HG02938 (cell line): Measurements from ENCODE around the gene UCK2.

Experiments
- ATAC-seq: cut with Tn5 transposase; IDR thresholded peaks from one replicate; pipeline ENCODE4 v1.9.1; 2021; ENCODE audit warnings: mild to moderate bottlenecking, moderate library complexity; ENCODE audit not compliant: unreplicated experiment

Gene UCK2

DNA sequence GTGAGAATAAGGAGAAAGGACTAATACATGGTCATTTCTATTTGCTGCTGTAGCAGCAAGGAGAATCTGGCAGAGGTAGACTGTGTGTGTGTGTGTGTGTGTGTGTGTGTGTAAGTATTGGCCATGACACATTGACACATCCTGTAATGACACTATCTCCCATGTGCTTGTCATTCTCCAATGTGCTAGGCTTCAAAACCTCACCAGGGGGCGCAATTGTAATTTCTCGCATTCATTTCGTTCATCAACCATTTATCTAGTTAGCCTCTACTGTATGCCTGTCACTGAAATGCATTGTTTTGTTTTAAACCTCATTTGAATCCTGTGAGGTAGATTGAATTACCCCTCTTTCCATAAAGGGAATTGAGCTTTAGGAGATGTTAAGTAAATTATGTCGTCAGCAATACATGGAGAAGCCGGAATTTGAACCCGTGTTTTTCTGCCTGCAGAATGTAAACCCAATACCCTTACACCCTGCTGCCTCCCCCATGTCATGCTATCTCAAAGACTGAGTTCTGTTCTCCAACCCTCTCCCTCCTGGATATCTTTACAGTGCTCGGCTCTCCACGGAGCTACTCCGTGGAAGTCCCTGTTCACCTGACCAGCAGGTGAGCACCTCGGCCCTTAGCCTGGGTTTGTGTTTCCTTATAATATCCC lies 100.8 kb downstream of the UCK2 start:
- no peak for ATAC-seq

DNA sequence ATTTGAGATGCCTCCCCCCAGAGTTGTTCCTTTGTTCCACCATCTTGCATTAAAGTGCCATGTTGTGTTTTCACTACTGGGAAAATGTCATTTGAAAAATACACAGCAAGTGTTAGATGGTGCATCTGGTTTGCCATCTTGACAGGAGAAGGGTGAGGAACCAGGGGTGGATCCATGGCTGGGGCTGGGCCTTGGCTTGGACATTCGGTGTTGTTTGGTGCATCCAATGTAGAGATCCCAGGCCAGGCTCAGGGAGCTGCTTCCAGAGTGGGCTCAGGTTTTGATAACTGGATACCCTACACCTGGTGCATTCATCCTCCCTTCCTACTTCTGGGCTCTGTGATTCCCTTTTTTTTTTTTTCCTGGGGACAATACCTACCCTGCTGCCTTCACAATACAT lies 103.5 kb downstream of the UCK2 start:
- ATAC-seq = no peak

DNA sequence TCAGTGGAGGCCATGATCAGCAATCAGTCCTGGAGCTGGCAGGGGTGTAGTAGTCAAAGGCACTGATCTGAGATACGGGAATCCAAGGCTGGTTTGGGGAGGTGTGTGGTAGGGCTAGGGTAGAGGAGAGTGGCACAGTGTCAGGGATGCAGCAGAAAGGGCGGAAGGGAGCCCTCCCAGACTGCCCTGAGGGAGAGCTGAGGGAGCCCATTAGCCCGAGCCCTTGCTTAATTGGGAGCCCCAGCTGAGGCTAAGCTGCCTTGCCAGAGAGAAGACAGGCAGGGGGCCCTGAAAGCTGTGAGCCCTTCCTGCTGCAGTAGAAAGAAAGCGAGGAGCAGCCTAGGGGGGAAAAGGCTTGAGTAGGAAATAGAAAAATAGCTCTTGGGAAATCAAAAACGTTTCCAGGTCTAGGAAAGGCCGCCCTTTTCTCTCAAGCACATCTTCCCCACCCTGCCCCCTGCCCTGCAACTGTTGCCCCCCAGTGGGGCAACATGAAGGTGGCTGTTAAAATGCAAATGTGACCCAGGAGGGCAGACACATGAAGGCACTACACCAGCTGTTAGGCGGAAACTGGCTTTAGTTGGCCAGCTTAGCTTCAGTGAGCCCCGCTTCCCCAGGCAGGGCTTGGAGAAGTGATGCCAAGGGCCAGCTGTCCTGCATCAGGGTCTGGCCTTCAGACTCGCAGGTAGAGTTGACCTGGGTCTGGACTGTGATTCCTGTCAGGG lies 106.2 kb downstream of the UCK2 start:
- ATAC-seq = no peak

GRCh38 chr1:165936542-165936941 lies 109.1 kb downstream of the UCK2 start:
- ATAC-seq = no peak

DNA sequence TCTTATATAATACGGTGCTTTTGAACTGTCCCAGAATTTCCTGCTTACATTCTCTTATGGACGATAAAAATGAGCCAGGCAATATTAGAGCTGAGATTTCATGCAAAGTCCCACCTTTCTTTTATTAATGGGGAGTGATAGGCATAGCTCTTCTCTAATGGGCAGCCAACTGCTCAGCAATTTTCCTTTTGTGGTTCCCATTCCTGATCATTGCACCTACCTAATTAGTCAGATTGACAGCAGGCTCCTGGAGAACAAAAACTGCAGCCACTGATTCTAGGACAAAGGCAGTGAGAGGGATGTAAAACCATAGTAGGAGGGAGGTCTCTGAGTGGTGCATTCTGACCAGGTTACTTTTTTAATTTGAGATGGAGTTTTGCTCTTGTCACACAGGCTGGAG lies 110.4 kb downstream of the UCK2 start:
- no peak for ATAC-seq

DNA sequence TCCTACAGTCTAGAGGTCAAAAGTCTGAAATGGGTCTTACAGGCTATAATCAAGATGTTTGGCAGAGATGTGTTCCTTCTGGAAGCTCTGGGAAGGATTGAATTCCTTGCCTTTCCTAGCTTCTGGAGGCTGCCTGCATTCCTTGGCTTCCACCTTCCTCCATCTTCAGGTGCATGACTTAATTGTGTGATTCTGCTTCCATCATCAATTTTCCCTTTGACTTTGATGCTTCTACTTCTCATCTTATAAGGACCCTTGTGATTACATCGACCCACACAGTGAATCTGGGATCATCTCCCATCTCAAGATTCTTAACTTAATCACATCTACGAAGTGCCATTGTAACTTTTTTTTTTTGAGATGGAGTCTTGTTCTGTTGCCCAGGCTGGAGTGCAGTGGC lies 111.4 kb downstream of the UCK2 start:
- no peak for ATAC-seq

DNA sequence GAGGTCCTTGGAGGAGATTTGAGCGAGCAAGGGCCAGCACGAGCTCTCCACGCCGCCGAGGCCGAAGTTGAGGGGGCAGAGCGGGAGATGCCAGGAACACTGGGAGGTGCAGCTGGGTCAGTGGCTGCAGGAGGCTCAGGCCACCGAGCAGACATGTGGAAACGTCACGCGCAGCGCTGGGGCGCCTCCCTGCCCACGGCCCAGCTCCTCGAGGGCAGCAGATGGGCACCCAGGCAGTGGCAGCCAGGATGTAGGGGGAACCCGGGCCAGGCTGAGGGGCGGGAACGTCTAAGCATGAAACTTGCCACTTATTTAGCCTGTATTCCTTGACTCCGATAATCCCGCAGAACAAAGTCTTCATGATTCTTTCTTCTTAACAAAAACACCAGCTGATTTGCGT lies 114.1 kb downstream of the UCK2 start:
- no peak for ATAC-seq

GRCh38 chr1:165942062-165942461 lies 114.6 kb downstream of the UCK2 start:
- no peak for ATAC-seq

DNA sequence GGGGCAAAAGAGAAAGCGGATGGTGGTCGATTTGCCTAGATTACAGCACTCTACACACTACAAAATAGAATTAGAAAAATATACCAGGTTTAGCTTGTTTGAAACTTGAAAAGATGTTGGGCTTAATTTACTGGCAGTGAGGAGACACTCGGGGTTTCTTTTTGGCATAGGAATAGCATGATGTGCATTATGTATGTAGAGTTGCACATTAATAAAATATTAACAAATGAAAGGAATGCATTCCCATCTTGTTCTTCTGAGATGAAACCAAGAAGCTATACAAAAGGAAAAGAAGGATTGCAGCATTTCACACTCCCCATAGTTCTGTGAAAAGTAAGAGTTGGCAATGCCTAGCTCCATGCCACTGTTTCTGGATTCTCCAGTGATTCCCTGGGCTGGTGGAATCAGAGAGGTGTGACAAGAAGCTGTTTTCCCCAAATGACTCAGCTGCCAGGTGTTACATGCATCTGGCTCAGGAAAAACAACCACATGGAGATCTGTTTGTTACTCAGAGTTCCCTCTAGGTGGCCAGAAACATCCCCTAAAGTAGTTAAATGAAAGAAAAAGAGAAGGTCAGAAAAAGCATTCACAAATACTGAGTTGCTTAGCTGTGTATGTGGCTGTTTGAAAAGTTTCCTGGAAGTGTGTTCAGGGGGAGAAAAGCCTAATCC lies 115.6 kb downstream of the UCK2 start:
- no peak for ATAC-seq

DNA sequence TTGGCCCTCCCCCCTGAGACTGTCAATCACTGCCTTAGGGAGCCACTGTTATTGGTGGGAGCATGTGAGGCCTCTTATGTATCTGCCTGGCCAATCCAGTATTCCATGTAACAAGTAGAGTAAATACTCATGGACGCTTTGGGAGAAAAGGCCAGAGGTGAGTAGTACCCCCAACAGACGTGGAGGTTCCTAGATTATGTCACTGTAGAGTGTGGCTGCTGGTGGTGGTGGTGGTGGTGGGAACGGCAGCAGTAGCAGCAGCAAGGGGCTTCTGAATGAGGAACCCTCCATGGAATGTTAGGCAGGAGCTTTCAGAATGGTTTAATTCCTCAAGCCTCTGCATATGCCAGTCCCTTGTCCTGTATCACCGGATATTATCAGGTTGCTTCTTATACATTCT lies 118.5 kb downstream of the UCK2 start:
- no peak for ATAC-seq

DNA sequence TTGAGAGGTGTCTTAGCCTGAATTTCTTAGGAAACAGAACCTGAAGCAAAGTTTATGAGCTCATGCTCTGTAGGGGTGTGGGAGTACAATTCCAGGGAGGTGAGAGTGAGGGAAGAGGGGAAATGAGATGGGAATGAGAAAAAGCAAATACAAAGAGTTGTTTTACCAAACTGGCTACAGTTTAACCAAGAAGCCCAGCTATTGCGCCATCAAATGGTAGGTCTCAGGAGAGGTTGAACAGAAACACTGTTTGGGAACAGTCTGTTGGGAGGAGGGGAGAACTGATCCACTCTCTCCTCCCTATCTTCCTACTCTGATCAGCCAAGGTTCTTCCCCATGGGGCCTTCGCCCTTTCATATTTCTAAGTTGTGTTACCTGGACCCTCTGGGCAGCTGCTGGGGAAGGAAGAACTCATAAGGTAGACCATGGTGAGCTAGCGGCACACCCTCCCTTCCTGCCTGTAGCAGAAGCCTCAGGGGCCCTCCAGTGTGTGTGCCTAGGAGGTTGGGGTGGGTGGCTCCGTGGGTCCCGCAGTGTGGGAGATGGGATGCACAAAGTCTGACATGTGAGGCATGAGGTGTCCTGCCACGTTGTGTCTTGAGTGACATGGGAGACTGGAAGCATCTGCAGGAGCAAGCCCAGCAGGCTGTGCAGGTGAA lies 120.5 kb downstream of the UCK2 start:
- ATAC-seq = no peak

- no peak for ATAC-seq
These were observed 122.1 kb downstream of the UCK2 start for GRCh38 chr1:165949335-165950130.

DNA sequence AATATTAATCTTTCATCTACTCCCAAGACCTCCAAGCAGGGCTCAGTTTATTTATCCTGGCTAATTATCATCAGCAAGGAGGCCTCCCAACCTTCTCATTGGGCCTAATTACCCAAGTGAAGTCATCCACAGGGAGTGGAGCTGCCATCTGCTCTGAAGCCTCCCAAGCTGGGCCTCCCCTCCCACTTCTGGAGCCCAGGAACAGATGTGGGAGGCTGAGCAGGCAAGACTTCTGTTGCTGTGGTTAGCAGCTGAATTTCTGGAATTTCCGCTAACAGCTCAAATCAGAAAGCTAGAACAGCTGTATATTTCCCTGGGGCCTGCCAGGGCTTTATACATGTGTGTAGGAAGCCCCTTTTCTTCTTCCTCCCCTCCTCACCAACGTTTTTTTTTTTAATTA lies 127.5 kb downstream of the UCK2 start:
- no peak for ATAC-seq

GRCh38 chr1:165958306-165958705 lies 130.9 kb downstream of the UCK2 start:
- ATAC-seq = no peak

- ATAC-seq = no peak
These were observed 132.7 kb downstream of the UCK2 start for GRCh38 chr1:165960136-165960535.

DNA sequence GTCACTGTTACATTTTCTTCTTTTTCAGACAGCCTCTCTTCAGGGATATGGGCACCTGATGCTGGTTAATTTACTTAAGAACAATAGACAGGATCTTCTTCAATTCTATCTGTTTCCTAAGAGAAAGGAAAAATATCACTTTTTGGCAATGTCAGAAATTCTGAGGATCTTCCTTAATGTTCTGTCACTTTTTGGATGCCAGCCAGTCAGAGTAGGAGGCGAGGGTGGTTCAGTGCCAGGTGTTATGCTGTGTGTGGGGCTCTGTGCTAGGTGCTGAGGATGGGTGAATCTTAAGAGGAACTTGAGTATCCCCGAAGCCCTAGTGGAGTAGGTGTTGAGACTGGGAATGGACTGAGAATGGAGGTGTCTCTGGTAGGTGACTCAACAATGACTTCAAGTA lies 133.5 kb downstream of the UCK2 start:
- ATAC-seq = no peak
